Measurements from ENCODE around the gene SCARB1. TPM values are rescaled to one million over a fixed set of nuclear protein-coding genes. Genes with fewer than 3 reads are reported as not detected.

The SCARB1 gene
- polyA plus RNA-seq, 4 donors, result 41.9 to 230 (median 180) TPM

DNA sequence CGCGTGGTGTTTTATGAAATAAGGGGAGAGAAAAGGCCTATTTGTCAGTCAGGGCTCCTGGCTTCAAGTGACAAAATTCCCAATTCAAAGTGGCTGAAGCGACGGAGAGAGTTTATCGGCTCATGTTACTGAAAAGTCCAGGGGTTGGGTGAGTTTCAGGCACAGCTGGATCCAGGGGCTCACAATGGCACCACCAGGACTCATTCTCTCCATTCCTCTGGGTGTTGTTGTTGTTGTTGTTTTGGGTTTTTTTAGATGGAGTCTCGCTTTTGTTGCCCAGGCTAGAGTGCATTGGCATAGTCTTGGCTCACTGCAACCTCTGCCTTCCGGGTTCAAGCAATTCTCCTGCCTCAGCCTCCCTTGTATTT, 119.4 kb downstream of the SCARB1 start:
- FAIRE-seq (no peak), DNase-seq (no peak)
- peaks cover 0 to 8% of the 10 kb centered on the region in 2 donors for H3K9me3 ChIP-seq (ENCODE audit: control insufficient read depth in 2 of 2, insufficient read depth in 1 of 2, low read depth in 1 of 2, low read length in 1 of 2)
- no peaks in the 10 kb centered on the region for H3K36me3 ChIP-seq (ENCODE audit: control insufficient read depth in 3 of 3, insufficient read depth in 2 of 3, low read depth in 1 of 3, low read length in 3 of 3)
- H3K27ac ChIP-seq (ENCODE audit: low read depth in 1 of 3, low read length in 2 of 3), result peak overlapping the region in 1 of 3 donors; percentile 36
- no peaks in the 10 kb centered on the region for H3K27me3 ChIP-seq (ENCODE audit: control insufficient read depth in 3 of 3, insufficient read depth in 3 of 3, low read length in 3 of 3)
- H3K4me3 ChIP-seq (ENCODE audit: low read depth in 1 of 3, low read length in 3 of 3), result no peak overlapping the region
- 90 to 99% (median 92%) methylated on average over 7 of the region's 7 CpGs for WGBS, 3 donors
- peaks cover 0 to 25% (median 3%) of the 10 kb centered on the region in 3 donors for H3K4me1 ChIP-seq (ENCODE audit: control insufficient read depth in 3 of 3, insufficient read depth in 2 of 3, low read depth in 1 of 3, low read length in 2 of 3)

DNA sequence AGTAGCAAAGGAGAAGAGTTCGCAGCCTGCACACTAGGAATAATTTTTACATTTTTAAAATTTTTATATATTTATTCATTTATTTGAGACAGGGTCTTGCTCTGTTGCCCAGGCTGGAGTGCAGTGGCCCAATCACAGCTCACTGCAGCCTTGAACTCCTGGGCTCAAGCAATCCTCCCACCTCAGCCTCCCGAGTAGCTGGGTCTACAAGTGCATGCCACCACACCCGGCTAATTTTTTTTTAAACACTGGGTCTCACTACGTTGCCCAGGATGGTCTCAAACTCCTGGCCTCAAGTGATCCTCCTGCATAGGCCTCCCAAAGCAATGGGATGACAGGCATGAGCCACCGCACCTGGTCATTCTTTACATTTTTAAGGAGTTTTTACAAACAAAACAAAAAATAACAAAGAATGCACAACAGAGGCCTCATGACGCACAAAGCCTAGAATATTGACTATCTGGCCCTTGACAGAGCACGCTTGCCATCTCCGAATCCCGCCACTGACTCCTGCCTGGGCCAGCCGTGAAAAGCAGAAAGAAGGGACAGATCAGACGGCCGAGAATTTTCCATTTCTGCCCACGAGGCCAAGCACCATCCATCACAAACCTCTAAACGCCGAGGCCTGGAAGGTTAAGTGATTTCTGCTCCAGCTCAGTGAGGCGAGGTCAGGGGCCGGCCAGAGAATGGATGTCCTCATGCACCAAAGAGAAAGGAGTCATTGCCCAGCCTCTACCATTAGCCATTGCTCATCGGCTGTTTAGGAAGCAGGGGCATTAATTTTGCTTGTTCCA, 120.0 kb downstream of the SCARB1 start:
- Histone ChIP-seq H3K36me3 (ENCODE audit: control insufficient read depth in 3 of 3, insufficient read depth in 2 of 3, low read depth in 1 of 3, low read length in 3 of 3) (no peaks in the 10 kb centered on the region), H3K27ac (ENCODE audit: low read depth in 1 of 3, low read length in 2 of 3) (peak overlapping the region in 1 of 3 donors; percentile 28), H3K4me3 (ENCODE audit: low read depth in 1 of 3, low read length in 3 of 3) (no peak overlapping the region), H3K4me1 (ENCODE audit: control insufficient read depth in 3 of 3, insufficient read depth in 2 of 3, low read depth in 1 of 3, low read length in 2 of 3) (peaks cover 0 to 29% (median 3%) of the 10 kb centered on the region in 3 donors), H3K27me3 (ENCODE audit: control insufficient read depth in 3 of 3, insufficient read depth in 3 of 3, low read length in 3 of 3) (peaks cover 0 to under 1% (median 0%) of the 10 kb centered on the region in 3 donors), H3K9me3 (ENCODE audit: control insufficient read depth in 2 of 2, insufficient read depth in 1 of 2, low read depth in 1 of 2, low read length in 1 of 2) (peaks cover 0 to 8% of the 10 kb centered on the region in 2 donors)
- DNase-seq, result no peak
- FAIRE-seq, result no peak
- WGBS, 3 donors, result 78 to 92% (median 88%) methylated on average over 18 of the region's 18 CpGs

DNA sequence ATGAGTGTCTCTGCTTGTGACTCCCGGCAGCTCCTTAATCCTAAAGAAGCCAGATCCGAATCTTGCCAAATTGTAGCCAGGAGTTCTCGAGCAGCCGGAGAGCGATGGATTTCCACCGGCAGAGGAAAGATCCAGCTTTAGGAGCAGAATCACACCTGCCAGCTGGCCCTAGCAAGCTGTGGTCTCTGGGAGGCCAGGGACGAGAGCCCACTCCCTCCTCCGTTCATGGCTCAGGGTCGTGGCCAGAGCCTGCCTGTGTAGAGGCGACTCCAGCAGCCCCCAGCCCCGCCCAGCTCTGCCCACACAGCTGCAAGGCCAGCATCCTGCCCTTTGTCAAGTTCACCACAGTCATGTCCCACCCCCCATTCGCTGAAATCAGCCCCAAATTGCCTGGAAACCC, 121.0 kb downstream of the SCARB1 start:
- Histone ChIP-seq H3K4me3 (ENCODE audit: low read depth in 1 of 3, low read length in 3 of 3) (no peak overlapping the region), H3K36me3 (ENCODE audit: control insufficient read depth in 3 of 3, insufficient read depth in 2 of 3, low read depth in 1 of 3, low read length in 3 of 3) (no peaks in the 10 kb centered on the region), H3K4me1 (ENCODE audit: control insufficient read depth in 3 of 3, insufficient read depth in 2 of 3, low read depth in 1 of 3, low read length in 2 of 3) (peaks cover 0 to 30% (median 3%) of the 10 kb centered on the region in 3 donors), H3K27me3 (ENCODE audit: control insufficient read depth in 3 of 3, insufficient read depth in 3 of 3, low read length in 3 of 3) (peaks cover 0 to 5% (median 0%) of the 10 kb centered on the region in 3 donors), H3K27ac (ENCODE audit: low read depth in 1 of 3, low read length in 2 of 3) (no peak overlapping the region), H3K9me3 (ENCODE audit: control insufficient read depth in 2 of 2, insufficient read depth in 1 of 2, low read depth in 1 of 2, low read length in 1 of 2) (peaks cover 0 to 8% of the 10 kb centered on the region in 2 donors)
- WGBS, 3 donors, result 66 to 76% (median 74%) methylated on average over 12 of the region's 12 CpGs
- FAIRE-seq (no peak), DNase-seq (no peak)

DNA sequence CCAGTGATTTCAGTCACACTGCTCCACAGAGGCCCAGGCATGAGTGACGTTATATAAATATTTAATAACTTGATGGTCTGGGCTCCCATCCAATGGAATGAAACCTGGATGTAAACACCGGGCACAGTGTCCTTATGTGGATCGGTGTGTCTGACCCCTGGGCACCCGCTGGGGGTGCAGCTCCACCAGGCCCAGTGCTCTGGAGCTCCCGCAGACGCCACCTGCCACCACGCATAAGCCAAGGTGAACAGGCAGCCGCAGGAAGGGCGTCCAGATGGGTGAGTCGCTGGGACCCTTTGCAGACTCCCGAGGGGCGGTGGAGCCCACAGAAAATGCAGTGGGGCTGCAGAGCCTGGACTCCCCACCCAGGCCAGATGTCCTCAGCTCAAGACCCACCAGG, 121.6 kb downstream of the SCARB1 start:
- Histone ChIP-seq H3K9me3 (ENCODE audit: control insufficient read depth in 2 of 2, insufficient read depth in 1 of 2, low read depth in 1 of 2, low read length in 1 of 2) (peaks cover 0 to 8% of the 10 kb centered on the region in 2 donors), H3K27ac (ENCODE audit: low read depth in 1 of 3, low read length in 2 of 3) (no peak overlapping the region), H3K4me3 (ENCODE audit: low read depth in 1 of 3, low read length in 3 of 3) (no peak overlapping the region), H3K4me1 (ENCODE audit: control insufficient read depth in 3 of 3, insufficient read depth in 2 of 3, low read depth in 1 of 3, low read length in 2 of 3) (peaks cover 0 to 24% (median 0%) of the 10 kb centered on the region in 3 donors), H3K36me3 (ENCODE audit: control insufficient read depth in 3 of 3, insufficient read depth in 2 of 3, low read depth in 1 of 3, low read length in 3 of 3) (no peaks in the 10 kb centered on the region), H3K27me3 (ENCODE audit: control insufficient read depth in 3 of 3, insufficient read depth in 3 of 3, low read length in 3 of 3) (peaks cover 0 to 5% (median 0%) of the 10 kb centered on the region in 3 donors)
- WGBS, 3 donors, result 50 to 76% (median 62%) methylated on average over 12 of the region's 12 CpGs
- DNase-seq (no peak), FAIRE-seq (no peak)

DNA sequence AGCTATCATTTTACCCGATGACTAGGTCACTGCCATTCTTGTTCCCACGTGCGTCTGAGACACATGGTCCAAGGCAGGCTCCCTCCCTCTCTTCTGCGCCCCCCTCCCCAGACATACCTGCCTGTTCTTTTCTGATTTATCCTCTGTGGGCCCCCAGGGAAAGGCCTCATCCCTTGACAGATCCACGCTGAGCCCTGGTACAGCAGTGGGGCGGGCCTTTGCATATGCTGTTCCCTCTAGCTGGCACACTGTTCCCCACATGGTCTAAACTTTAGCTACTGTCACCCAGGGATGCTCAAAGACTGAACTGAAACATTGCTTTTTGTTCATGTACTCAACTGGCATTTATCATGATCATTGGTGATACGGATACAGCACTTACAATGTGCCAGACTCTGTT, 122.5 kb downstream of the SCARB1 start:
- WGBS, 3 donors, result 75 to 96% (median 91%) methylated on average over 7 of the region's 7 CpGs
- no peak overlapping the region for H3K27ac ChIP-seq (ENCODE audit: low read depth in 1 of 3, low read length in 2 of 3)

DNA sequence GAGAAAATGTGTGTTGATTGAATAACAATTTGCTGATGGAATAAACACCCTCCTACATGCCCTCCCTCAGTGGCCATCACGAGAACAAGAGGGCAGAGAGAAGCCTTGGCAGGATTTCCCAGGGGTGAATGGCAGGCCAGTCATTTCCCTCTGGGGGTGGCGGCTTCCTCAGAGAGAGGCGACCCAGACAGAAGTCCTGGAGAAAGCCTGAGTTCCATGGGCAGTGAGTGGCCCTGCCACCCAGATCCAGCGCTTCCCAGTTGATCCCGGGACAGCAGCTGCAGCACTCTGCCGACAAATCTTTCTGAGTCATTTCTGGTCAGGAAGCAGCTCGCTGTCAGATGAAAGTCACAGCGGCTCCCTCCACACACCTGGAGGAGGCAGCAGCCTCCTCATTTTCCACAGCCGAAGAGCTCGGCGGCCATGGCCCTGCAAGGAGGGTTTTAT, 123.0 kb downstream of the SCARB1 start:
- H3K27ac ChIP-seq (ENCODE audit: low read depth in 1 of 3, low read length in 2 of 3), result no peak overlapping the region
- peaks cover 0 to 5% (median 0%) of the 10 kb centered on the region in 3 donors for H3K27me3 ChIP-seq (ENCODE audit: control insufficient read depth in 3 of 3, insufficient read depth in 3 of 3, low read length in 3 of 3)
- FAIRE-seq, result no peak
- no peaks in the 10 kb centered on the region for H3K36me3 ChIP-seq (ENCODE audit: control insufficient read depth in 3 of 3, insufficient read depth in 2 of 3, low read depth in 1 of 3, low read length in 3 of 3)
- WGBS, 3 donors, result 5 to 32% (median 17%) methylated on average over 11 of the region's 11 CpGs
- peak in 1 of 2 donors; percentile 40 for DNase-seq
- peaks cover 0 to 13% (median 0%) of the 10 kb centered on the region in 3 donors for H3K4me1 ChIP-seq (ENCODE audit: control insufficient read depth in 3 of 3, insufficient read depth in 2 of 3, low read depth in 1 of 3, low read length in 2 of 3)
- H3K4me3 ChIP-seq (ENCODE audit: low read depth in 1 of 3, low read length in 3 of 3), result no peak overlapping the region
- H3K9me3 ChIP-seq (ENCODE audit: control insufficient read depth in 2 of 2, insufficient read depth in 1 of 2, low read depth in 1 of 2, low read length in 1 of 2), result peaks cover 0 to 8% of the 10 kb centered on the region in 2 donors

More for the DNA sequence above, 122.5 kb downstream of the SCARB1 start:
- DNase-seq (no peak), FAIRE-seq (no peak)
- Histone ChIP-seq H3K27me3 (ENCODE audit: control insufficient read depth in 3 of 3, insufficient read depth in 3 of 3, low read length in 3 of 3) (peaks cover 0 to 5% (median 0%) of the 10 kb centered on the region in 3 donors), H3K4me3 (ENCODE audit: low read depth in 1 of 3, low read length in 3 of 3) (no peak overlapping the region), H3K4me1 (ENCODE audit: control insufficient read depth in 3 of 3, insufficient read depth in 2 of 3, low read depth in 1 of 3, low read length in 2 of 3) (peaks cover 0 to 15% (median 0%) of the 10 kb centered on the region in 3 donors), H3K9me3 (ENCODE audit: control insufficient read depth in 2 of 2, insufficient read depth in 1 of 2, low read depth in 1 of 2, low read length in 1 of 2) (peaks cover 0 to 8% of the 10 kb centered on the region in 2 donors), H3K36me3 (ENCODE audit: control insufficient read depth in 3 of 3, insufficient read depth in 2 of 3, low read depth in 1 of 3, low read length in 3 of 3) (no peaks in the 10 kb centered on the region)

DNA sequence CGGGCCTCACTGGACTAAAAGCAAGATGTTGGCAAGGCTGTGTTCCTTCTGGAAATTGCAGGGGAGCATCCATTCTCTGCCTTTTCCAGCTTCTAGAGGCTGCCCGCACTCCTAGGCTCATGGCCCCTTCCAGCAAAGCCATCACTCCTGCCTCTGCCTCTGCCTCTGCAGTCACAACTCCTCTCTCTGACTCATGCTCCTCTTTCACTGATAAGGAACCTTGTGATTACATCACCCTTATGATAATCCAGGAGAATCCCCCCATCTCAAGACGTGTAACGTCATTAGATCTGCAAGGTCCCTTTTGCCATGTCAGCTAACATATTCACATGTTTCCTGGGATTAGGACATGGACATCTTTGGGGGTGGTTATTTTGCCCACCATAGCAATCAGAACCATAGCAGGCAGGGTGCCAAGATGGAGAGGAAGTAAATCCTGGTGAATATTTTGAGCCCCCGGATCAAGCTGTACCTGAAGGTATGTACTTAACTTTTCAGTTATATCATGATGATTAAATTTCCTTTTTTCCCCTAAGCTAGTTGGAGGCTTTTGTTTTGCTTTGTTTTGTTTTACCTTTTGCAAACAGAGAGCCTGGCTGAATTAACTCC, 123.6 kb downstream of the SCARB1 start:
- Histone ChIP-seq H3K27me3 (ENCODE audit: control insufficient read depth in 3 of 3, insufficient read depth in 3 of 3, low read length in 3 of 3) (peaks cover 0 to 5% (median 0%) of the 10 kb centered on the region in 3 donors), H3K27ac (ENCODE audit: low read depth in 1 of 3, low read length in 2 of 3) (no peak overlapping the region), H3K9me3 (ENCODE audit: control insufficient read depth in 2 of 2, insufficient read depth in 1 of 2, low read depth in 1 of 2, low read length in 1 of 2) (peaks cover 0 to 8% of the 10 kb centered on the region in 2 donors), H3K4me3 (ENCODE audit: low read depth in 1 of 3, low read length in 3 of 3) (no peak overlapping the region), H3K36me3 (ENCODE audit: control insufficient read depth in 3 of 3, insufficient read depth in 2 of 3, low read depth in 1 of 3, low read length in 3 of 3) (no peaks in the 10 kb centered on the region), H3K4me1 (ENCODE audit: control insufficient read depth in 3 of 3, insufficient read depth in 2 of 3, low read depth in 1 of 3, low read length in 2 of 3) (peaks cover 0 to 9% (median 0%) of the 10 kb centered on the region in 3 donors)
- DNase-seq (no peak), FAIRE-seq (no peak)
- WGBS, 3 donors, result 78 to 86% (median 83%) methylated on average over 5 of the region's 5 CpGs

DNA sequence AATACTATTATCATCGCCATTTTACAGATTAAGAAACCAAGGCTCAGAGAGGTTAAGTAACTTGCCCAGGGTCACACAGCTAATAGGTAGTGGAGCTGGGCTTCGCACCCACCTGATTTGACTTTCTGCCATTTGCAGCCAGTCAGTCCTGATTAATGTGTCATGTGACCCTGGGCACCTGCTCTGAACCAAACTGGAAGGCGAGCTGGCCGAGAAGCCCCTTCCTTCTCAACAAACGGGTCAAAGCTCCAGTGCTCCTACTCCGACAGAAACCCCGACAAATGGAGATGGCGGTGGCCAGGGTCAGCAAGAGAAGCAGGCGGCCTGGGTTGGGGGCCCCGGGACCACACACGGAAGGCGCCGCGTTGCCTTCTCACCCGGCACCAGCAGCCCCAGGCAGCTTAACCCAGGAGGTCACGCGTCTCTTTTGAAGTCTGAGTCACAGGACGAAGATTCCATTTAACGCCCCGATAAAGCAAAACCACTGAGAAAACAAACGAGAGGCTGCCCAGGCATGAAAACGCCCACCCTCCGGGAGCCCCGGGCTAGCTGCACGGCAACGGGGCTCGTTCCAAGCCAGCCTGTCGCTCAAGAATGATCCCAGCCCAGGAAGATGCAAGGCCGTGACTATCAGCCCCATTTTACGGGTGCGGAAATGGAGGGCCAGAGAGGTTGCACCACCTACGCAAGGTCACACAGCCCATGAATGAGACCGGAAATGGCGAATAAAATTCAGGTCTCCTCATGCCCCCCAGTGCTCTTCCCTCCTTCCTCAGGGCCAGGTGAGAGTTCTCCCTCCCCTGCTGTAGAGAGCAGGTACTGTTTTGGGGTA, 124.8 kb downstream of the SCARB1 start:
- WGBS, 3 donors, result 45 to 64% (median 59%) methylated on average over 34 of the region's 34 CpGs
- FAIRE-seq, result no peak
- peaks cover 0 to 9% (median 0%) of the 10 kb centered on the region in 3 donors for H3K4me1 ChIP-seq (ENCODE audit: control insufficient read depth in 3 of 3, insufficient read depth in 2 of 3, low read depth in 1 of 3, low read length in 2 of 3)
- no peak overlapping the region for H3K4me3 ChIP-seq (ENCODE audit: low read depth in 1 of 3, low read length in 3 of 3)
- peaks cover 0 to 5% (median 0%) of the 10 kb centered on the region in 3 donors for H3K27me3 ChIP-seq (ENCODE audit: control insufficient read depth in 3 of 3, insufficient read depth in 3 of 3, low read length in 3 of 3)
- peaks cover 0 to 8% of the 10 kb centered on the region in 2 donors for H3K9me3 ChIP-seq (ENCODE audit: control insufficient read depth in 2 of 2, insufficient read depth in 1 of 2, low read depth in 1 of 2, low read length in 1 of 2)
- no peak overlapping the region for H3K27ac ChIP-seq (ENCODE audit: low read depth in 1 of 3, low read length in 2 of 3)
- DNase-seq, result peak in 1 of 2 donors; percentile 45
- no peaks in the 10 kb centered on the region for H3K36me3 ChIP-seq (ENCODE audit: control insufficient read depth in 3 of 3, insufficient read depth in 2 of 3, low read depth in 1 of 3, low read length in 3 of 3)
